NCI-H2171 (cell line): ENCODE measurements around the gene TCEAL4.

Experiments used
- DNase-seq: peaks from one replicate; lab custom pipeline; 2025; lab: John Stamatoyannopoulos, UW

Gene TCEAL4

DNA sequence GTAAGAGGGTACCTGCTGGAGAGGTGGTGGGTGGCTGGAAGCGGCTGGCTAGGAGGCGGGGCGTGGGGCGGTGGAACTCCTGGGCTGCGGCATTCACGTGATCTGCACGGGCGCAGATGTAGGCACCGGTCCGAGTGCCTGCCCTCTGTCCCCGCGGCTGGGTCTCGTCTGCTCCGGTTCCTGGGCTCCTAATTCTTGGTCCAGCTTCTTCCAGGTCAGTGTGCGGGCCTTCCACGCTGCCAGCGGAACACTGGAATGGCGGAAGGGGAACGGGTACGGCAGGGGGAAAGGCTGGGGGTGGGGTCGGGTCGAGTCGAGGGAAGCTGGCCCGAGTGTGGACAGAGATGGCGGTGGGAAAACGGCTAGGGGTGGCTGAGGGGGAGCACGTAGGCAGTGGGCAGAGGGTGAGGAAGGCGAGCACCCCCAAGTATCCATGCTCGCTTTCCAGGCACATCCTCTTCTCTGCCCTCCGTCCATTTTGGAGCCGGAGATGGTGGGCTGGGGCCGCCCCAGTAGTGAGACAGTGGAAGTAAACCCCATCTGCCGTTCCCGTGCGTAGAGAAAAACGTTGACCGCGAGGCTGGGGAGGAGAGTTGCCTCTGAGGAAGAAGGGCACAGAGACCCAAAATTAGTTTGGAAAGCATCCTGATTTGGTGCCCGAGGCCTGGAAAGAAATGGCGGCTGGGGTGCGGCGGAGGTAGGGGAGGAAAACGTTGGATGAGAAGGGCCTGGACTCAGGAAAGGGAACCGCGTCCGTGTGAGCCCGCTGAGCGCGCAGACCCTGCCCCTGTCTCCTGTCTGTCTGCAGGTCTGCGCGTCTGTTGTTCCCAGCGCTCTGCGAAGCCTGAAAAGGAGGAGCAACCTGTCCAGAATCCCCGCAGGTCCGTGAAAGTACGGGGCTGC is at the start of gene TCEAL4:
Gene TCEAL4, plus strand, starts transcription at position 105 of the 903 bp plus-strand sequence. CDS start 1,161 bp downstream, outside the sequence.
- DNase-seq, result peak; percentile 42

DNA sequence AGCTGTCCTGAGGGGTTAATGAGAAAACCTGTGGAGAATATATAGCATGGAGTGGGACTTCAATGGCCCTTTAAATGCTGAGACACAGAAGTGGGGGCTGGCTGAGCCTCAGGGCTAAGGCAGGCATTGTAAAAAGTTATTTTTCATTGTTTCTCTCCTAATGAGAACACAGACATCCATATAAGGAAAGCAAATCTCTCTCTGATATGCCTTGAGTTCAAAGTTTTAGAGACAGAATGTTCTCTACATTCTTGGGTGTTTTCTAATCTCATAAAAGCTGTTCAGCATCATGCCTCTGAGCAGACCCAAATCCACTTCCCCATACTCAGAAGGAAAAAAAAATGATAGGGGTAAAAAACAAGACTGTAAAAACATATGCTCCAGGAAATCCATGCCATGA is 49.2 kb upstream of the TCEAL4 start:
- DNase-seq, result no peak

DNA sequence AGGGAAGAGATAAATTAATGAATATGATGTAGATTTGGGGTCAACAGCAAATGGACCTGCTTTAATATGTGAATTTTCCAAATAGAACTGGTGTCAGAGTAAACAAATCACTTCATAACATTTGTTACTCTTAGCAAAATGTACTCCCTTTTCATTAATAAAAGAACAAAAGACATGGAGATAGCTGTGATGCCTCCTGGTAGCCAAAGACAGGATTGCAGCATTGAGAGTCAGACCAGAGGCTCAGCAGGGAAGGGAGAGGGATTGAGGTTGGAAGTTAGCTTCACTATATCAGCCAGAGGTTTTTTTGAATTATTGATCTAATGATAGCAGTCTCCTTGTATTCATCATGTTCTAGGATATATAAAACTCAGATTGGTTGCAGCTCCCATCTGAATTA is 48.6 kb upstream of the TCEAL4 start:
- no peak for DNase-seq

DNA sequence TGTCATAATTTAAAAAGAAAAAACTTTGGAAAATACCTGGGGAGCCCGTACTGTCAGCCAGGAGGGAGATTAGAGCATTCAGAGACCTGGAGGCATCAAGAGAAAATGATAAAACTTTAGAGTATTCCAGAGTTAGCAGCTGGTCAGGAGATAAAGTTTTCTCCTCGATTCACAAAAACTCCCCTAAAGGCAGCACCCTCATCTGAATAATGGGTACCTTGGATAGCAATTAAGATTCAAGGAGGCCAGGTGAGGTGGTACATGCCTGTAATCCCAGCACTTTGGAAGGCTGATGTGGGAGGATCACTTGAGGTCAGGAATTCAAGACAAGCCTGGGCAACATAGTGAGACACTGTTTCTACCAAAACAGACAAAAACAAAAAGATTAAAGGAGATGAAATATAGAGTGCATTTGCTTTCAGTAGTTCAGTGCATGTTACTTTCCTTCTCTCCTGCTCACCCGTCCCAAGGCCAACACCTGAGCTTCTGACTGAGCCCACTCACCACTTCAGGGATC is 47.4 kb upstream of the TCEAL4 start:
- no peak for DNase-seq

DNA sequence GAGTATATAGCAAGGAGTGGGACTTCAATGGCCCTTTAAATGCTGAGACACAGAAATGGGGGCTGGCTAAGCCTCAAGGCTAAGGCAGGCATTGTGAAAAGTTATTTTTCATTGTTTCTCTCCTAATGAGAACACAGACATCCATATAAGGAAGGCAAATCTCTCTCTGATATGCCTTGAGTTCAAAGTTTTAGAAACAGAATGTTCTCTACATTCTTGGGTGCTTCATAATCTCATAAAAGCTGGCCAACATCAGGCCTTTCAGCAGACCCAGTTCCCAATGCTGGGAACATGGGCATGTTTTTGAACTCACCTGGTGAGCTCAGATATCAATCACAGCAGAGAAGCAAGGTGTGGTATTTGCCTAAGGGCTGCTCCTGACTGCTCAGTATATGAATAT is 46.6 kb upstream of the TCEAL4 start:
- no peak for DNase-seq

DNA sequence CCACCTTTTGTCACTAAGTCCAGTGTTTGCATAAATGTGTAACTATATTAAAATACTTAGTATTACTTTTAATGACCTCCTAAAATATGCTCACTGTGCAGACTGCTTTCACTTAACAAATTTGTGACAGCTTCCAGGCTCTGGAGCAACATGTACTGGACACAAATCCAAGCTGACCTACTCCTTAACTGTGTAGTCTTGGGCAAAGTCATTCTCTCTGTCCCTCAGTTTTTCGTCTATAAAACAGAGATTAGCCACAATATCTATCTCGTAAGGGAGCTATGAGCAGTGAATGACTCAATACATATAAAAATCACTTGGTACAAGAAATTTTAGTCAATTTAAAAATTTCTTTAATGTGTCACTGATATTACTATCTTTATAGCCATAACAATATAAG is 45.6 kb upstream of the TCEAL4 start:
- DNase-seq, result no peak

DNA sequence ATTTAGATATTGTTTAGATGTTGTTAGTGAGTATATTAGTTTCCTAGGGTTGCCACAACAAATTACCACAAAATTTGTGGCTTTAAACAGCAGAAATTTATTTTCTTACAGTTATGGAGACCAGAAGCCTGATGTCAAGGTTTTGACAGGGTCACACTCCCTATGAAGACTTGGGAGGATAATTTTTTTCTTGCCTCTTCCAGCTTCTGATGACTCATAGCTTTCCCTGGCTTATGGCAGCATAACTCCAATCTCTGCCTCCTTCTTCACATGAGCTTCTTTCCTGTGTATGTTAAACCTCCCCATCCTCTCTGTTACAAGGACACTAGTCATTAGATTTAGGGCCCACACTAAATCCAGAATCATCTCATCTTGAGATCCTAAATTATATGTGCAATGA is 45.2 kb upstream of the TCEAL4 start:
- DNase-seq, result no peak

DNA sequence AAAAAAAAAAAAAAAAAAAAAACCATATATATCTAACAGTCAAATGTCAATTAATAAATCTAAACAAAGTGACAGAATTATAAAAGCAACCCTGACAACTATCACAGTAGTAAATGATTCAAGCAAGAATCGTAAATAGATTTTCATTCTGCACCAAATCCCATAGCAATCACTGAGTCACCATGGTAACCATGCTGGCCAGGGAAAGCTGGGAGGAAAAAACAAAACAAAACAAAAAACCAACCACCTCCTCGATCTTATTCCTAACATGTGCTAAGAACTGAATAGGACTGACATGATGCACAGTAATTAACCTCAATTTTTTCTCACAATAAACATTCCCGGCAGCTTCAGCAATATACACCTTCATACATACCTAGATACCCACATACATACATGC is 35.4 kb upstream of the TCEAL4 start:
- DNase-seq, result no peak

DNA sequence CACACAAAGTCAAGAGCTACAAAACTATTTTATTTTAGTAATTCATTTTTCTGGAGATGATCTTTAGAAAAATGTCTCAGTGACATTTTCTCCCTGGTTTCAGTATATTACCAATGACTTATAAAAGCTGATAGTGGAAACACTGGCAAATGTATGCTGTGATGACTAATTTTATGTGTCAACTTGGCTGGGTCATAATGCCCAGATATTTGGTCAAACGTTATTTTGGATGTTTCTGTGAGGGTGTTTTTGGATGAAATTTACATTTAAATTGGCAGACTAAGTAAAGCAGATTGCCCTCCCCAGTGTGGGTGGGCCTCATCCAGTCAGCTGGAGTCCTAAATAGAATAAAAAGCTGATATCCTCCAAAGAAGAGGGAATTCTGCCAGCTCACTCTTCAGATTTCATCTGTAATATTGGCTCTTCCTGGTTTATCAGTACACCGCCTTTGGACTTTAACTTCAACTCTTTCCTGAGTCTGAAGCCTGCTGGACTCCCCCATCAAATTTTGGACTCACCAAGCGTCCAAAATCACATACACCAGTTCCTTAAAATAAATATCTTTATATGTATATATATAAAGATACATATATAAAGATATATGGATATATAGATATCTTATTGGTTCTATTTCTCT is 34.8 kb upstream of the TCEAL4 start:
- no peak for DNase-seq

DNA sequence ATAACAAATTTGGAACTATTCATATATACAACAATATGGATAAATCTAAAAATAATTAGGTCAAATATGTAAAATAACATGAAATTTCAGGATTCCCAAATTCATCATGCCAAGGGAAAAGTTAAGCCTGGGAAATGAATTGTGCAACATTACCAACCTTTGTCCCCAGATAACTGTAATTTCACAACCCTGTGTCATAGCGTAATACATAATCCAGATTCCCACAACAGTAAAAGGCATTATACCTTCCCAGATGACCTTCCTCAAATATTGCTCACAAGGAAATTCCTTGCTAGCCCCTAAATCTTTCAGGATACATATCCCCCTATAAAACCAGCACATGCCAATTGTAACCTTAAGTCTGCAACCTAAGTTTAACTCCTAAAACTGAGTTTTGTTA is 33.1 kb upstream of the TCEAL4 start:
- no peak for DNase-seq

DNA sequence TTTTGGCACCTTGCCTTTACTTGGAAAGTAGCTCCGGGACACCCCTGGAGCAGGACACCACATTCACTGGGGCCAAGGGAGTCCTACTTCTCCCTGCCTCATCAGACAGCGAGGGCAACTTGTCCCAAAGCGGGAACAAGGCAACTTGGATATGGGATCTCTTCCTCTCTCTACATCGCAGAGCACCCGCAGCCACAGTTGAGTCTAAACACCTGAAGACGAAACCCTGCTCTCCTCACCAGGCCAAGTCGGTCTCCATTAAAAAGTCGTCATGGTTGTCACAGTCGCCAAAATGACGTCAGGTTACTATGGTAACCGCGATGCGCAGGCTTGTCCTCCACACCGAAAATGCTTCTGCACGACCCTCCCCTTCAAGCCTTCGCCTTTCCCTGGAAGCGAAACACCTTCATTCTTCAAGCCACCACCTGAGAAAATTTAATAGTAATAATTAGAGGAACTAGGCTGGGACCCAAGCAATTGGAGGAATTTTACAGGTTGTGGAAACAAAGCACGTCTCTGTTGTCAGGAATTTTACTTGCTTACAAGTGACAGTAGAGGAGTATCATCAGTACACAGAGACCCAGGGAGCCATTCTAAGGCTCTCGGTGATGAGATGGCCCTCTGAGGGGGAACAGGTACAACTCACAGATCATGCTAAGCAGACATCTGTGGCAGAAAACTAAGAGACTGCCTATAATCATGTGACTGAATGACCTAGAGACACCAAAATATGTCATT is 30.5 kb upstream of the TCEAL4 start:
- peak; percentile 46 for DNase-seq

DNA sequence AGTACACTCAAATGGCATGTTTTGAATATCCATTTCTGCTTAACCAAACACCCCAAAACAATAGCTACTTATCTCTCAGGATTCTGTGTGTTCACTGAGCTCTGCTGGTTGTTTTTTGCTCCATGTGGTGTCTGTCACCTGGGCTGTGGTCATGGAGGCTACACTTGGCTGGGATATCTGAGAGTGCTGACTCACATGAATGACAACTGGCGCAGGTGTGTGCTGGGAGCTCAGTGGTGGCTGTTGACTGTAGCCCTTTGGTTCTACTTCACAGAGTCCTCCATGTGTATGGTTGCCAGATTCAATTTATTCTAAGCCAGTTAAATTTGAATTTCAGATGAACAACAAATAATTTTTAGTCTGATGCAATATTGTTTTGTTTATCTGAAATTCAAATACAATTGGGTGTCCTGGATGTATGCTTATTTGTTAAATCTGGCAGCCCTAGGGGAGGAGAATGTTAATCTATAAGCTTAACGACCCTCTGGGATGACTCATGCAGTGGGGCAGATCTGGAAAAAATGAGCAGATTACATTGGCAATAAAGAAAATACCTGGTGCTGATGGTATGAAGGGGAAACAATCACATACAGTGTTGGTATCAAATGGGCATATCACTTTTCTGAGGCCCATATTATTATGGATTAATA is 28.2 kb upstream of the TCEAL4 start:
- no peak for DNase-seq

DNA sequence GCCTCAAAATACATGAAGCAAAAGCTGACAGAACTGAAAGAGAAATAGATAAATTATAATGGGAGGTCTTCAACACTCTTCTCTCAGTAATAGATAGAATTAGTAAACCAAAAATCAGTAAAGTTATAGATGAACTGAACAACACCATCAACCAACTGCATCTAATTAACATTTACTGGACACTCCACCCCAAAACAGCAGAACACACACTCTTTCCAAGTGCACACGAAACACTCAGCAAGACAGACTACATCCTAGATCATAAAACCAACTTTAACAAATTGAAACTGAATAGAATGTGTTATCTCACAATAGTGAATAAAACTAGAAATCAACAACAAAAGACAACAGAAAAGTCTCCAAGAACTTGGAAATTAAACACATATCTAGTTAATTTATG is 25.1 kb upstream of the TCEAL4 start:
- no peak for DNase-seq

DNA sequence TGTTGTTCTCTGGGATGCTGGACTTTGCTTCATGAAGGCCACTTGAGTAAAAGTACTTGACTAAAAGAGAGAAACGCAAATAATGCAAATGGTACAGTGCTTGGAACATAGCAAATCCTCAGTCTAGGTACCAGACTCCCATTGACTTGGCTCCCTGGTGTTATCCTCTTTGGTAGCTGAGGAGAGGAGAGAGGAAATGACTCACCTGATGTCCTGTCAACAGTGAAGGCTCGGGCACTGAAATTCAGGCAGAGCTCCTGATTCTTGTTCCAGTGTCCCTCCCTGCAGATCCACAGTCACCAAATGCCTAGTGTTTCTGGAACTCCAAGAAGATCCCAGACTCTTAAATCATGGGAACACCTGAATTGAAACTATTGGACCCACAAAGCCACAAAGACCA is 22.5 kb upstream of the TCEAL4 start:
- no peak for DNase-seq

DNA sequence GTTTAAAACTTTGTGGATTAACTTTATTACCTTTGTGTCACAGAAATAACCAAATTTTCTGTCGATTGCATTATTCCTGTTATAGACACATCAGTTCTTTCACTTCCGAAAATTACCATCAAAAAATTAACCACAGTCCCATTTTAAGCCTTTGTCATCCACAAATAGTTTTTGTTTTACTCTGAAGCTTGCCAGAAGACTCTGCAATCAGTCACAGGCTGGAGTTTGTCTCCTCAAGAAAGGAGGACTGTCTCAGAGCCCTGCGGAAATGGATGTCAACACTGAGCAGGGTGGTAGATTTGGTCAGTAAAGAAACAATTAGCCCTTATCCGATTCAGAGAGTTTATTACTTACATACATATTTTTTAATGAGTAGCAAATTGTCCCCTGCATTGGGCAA is 20.1 kb upstream of the TCEAL4 start:
- DNase-seq, result no peak

DNA sequence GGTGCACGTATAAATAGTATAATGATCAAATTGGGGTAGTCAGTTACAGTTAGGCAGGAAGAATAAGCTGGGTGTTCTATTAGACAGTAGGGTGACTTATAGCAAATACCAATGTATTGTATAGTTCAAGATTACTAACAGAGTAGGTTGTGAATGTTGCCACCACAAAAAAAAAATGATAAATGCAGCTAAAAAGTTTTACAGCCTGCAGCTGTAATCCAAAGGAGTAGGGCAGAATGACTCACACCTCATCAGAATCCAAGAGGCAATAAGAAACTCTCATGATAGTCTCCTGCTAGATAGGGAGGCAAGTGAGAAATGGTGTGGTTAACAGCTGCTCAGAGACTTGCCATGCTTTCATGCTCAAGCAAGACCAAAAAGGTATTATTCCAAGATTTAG is 19.6 kb upstream of the TCEAL4 start:
- DNase-seq, result no peak

DNA sequence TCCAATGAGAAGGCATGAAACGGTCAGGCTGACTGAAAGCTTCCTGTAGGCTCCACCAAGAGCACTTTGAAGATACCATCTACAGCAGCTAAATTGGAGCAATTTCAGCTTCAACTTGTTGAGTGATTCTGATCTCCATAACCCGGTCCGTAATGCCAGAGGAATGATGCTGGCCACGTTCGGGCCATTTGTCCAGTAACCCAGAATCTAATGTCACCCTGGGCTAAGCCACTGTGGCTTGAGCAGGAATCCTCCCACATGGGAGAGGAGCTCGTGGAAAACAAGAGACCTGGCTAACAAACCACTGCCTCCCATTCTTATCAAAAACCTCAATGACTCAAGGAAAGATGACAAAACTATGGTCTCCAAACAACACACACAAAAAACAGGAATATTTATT is 14.2 kb upstream of the TCEAL4 start:
- no peak for DNase-seq

DNA sequence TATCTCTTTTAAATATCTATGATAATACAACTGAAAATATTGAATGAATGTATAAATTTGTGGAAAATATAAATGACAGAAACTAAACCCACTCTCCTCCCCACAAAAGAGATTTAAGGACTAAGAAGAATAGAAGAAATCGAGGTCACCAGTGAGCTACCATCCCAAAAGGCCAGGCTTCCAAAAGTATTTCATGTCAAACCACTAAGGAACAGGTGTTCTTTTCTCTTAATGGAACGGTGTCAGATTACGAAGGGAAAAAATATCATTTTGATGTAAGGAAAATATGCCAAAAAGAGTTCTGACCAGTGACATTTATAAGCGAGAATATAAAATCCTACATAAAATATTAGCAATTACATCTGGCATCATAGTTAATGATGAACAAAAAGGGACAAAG is 13.6 kb upstream of the TCEAL4 start:
- no peak for DNase-seq

DNA sequence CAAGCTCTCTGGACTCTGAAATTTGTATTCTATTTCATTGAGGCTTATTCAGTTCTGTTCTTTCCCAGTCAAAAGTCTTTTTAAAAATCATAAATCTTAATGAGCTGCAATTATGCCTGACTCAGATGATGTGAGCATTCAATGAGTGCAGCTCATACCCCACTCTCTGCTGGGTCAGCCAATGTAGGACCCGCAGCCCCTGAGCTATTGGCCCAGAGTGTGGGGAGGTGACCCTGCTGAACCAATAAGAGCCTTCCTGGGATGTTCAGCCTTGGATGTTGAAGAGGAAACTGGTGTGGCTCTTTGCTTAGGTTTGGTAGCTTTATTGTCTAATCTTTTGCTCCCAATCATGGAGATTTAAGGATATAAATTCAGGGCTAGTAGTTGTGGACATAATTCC is 12.1 kb upstream of the TCEAL4 start:
- no peak for DNase-seq

DNA sequence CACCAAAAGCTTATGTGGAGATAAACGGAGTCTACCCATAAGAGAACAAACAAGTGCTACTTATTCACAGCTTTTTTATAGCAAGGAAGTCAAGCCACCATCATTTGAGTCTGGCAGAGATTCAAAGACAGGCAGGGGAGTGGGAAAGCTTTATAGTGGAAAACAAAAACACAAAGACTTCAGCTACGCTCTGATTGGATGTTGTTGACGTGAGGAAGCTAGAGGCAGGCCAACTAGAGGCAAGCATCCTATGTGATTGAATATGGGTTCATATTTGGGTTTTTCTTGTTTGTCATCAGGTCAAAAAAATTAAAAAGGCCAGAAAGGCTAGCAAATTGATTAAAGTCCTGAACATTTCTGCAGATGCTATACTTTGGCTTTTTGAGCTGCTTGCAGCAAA is 719 bp upstream of the TCEAL4 start:
- no peak for DNase-seq

DNA sequence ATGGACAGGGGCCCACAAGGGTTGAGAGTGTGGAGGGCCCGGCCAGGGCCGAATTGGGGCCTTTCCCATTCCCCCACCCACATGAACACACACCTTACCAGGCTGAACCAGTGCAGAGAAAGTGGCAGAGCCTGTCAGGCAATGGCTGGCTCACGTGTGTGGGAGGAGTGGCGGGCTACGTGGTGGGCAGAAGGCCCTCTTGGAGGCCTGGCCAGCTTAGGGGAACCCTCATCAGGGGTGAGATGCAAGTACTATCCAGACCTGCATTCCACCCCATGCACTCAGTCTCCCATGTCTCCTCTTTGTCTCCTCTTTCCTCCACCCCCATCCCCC is 965 bp downstream of the TCEAL4 start:
- no peak for DNase-seq

DNA sequence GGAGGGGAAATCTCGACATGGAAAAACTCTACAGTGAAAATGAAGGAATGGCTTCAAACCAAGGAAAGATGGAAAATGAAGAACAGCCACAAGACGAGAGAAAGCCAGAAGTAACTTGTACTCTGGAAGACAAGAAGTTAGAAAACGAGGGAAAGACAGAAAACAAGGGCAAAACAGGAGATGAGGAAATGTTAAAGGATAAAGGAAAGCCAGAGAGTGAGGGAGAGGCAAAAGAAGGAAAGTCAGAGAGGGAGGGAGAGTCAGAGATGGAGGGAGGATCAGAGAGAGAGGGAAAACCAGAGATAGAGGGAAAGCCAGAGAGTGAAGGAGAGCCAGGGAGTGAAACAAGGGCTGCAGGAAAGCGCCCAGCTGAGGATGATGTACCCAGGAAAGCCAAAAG is 1.3 kb downstream of the TCEAL4 start:
- DNase-seq, result no peak
